ENCODE data around the gene USP22.

USP22 gene

GRCh38 chr17:20988001-20988636 is 54.7 kb downstream of the USP22 start:
- no peak for DNase-seq (ENCODE audit: low spot score)
- Histone ChIP-seq H3K14ac (ENCODE audit: low read length) (no peak overlapping the region), H3K4me2 (ENCODE audit: insufficient read depth, low read length, poor library complexity, severe bottlenecking) (no peak overlapping the region), H3K4ac (ENCODE audit: low read length) (no peak overlapping the region), H3K36me3 (replicated peaks in 1 of 2; ENCODE audit: control insufficient read depth in 2 of 2, insufficient read depth in 2 of 2, low read length in 2 of 2) (peaks cover 9 to 33% of the 10 kb centered on the region in 2 donors), H3K9ac (ENCODE audit: low read depth, low read length, poor library complexity) (no peak overlapping the region), H3K23ac (ENCODE audit: low read depth, low read length, poor library complexity) (no peak overlapping the region), H3K4me3 (ENCODE audit: low read length in 2 of 2) (no peak overlapping the region), H3K9me3 (replicated peaks in 1 of 2; ENCODE audit: control insufficient read depth in 2 of 2, insufficient read depth in 1 of 2, low read depth in 1 of 2, low read length in 2 of 2) (peaks cover 5 to 6% of the 10 kb centered on the region in 2 donors), H2BK15ac (ENCODE audit: low read length) (peak overlapping the region; percentile 38), H2BK120ac (ENCODE audit: low read depth, low read length) (no peak overlapping the region), H3K18ac (ENCODE audit: low read length) (peak overlapping the region; percentile 73), H3K79me1 (ENCODE audit: low read depth, low read length) (no peaks in the 10 kb centered on the region), H2AK5ac (ENCODE audit: low read depth, low read length) (no peak overlapping the region), H3K4me1 (ENCODE audit: control insufficient read depth in 2 of 2, insufficient read depth in 1 of 2, low read depth in 1 of 2, low read length in 2 of 2) (peaks cover 3 to 9% of the 10 kb centered on the region in 2 donors), H2BK12ac (ENCODE audit: low read length) (no peak overlapping the region), H2BK5ac (ENCODE audit: low read length) (no peak overlapping the region), H3K27ac (replicated peaks; ENCODE audit: low read length) (no peak overlapping the region), H2AFZ (ENCODE audit: low read length) (no peak overlapping the region), H3K27me3 (ENCODE audit: control insufficient read depth in 3 of 3, insufficient read depth in 3 of 3, low read depth in 1 of 3, low read length in 3 of 3) (no peaks in the 10 kb centered on the region), H4K91ac (ENCODE audit: low read depth, low read length, poor library complexity) (no peak overlapping the region), H4K8ac (ENCODE audit: low read depth, low read length) (no peak overlapping the region)
- no CpG with 5 or more reads among the region's 11 CpGs for WGBS, 2 donors (ENCODE audit: extremely low coverage in 2 of 2, insufficient read length in 2 of 2, insufficient replicate concordance in 1 of 2)

- WGBS, 2 donors (ENCODE audit: extremely low coverage in 2 of 2, insufficient read length in 2 of 2, insufficient replicate concordance in 1 of 2): no CpG with 5 or more reads among the region's 5 CpGs
- no peak overlapping the region for H3K4me3 ChIP-seq (ENCODE audit: low read length in 2 of 2)
- no peak overlapping the region for H2AK5ac ChIP-seq (ENCODE audit: low read depth, low read length)
Observed at GRCh38 chr17:20987511-20987910, 55.3 kb downstream of the USP22 start.

GRCh38 chr17:20986767-20987510 is 55.9 kb downstream of the USP22 start:
- no peaks in the 10 kb centered on the region for H3K79me1 ChIP-seq (ENCODE audit: low read depth, low read length)
- no peak overlapping the region for H2BK5ac ChIP-seq (ENCODE audit: low read length)
- H3K36me3 ChIP-seq (replicated peaks in 1 of 2; ENCODE audit: control insufficient read depth in 2 of 2, insufficient read depth in 2 of 2, low read length in 2 of 2): peaks cover 11 to 44% of the 10 kb centered on the region in 2 donors

More at GRCh38 chr17:20987511-20987910, 55.3 kb downstream of the USP22 start:
- H4K91ac ChIP-seq (ENCODE audit: low read depth, low read length, poor library complexity): no peak overlapping the region
- no peak overlapping the region for H2BK120ac ChIP-seq (ENCODE audit: low read depth, low read length)
- H4K8ac ChIP-seq (ENCODE audit: low read depth, low read length): no peak overlapping the region
- peaks cover under 1 to 5% of the 10 kb centered on the region in 2 donors for H3K4me1 ChIP-seq (ENCODE audit: control insufficient read depth in 2 of 2, insufficient read depth in 1 of 2, low read depth in 1 of 2, low read length in 2 of 2)
- H3K4me2 ChIP-seq (ENCODE audit: insufficient read depth, low read length, poor library complexity, severe bottlenecking): no peak overlapping the region
- peaks cover 9 to 39% of the 10 kb centered on the region in 2 donors for H3K36me3 ChIP-seq (replicated peaks in 1 of 2; ENCODE audit: control insufficient read depth in 2 of 2, insufficient read depth in 2 of 2, low read length in 2 of 2)
- no peaks in the 10 kb centered on the region for H3K27me3 ChIP-seq (ENCODE audit: control insufficient read depth in 3 of 3, insufficient read depth in 3 of 3, low read depth in 1 of 3, low read length in 3 of 3)
- H3K9ac ChIP-seq (ENCODE audit: low read depth, low read length, poor library complexity): no peak overlapping the region
- peak overlapping the region; percentile 5 for H3K14ac ChIP-seq (ENCODE audit: low read length)
- H2BK5ac ChIP-seq (ENCODE audit: low read length): no peak overlapping the region
- H2AFZ ChIP-seq (ENCODE audit: low read length): no peak overlapping the region
- peaks cover 6 to 9% of the 10 kb centered on the region in 2 donors for H3K9me3 ChIP-seq (replicated peaks in 1 of 2; ENCODE audit: control insufficient read depth in 2 of 2, insufficient read depth in 1 of 2, low read depth in 1 of 2, low read length in 2 of 2)
- no peak overlapping the region for H2BK12ac ChIP-seq (ENCODE audit: low read length)
- H2BK15ac ChIP-seq (ENCODE audit: low read length): no peak overlapping the region
- H3K23ac ChIP-seq (ENCODE audit: low read depth, low read length, poor library complexity): no peak overlapping the region
- H3K27ac ChIP-seq (replicated peaks; ENCODE audit: low read length): no peak overlapping the region
- no peak for DNase-seq (ENCODE audit: low spot score)
- H3K4ac ChIP-seq (ENCODE audit: low read length): no peak overlapping the region
- no peaks in the 10 kb centered on the region for H3K79me1 ChIP-seq (ENCODE audit: low read depth, low read length)
- H3K18ac ChIP-seq (ENCODE audit: low read length): peak overlapping the region; percentile 48

GRCh38 chr17:20983359-20983637 is 59.5 kb downstream of the USP22 start:
- no peak overlapping the region for H3K4me2 ChIP-seq (ENCODE audit: insufficient read depth, low read length, poor library complexity, severe bottlenecking)
- no peaks in the 10 kb centered on the region for H3K4me1 ChIP-seq (ENCODE audit: control insufficient read depth in 2 of 2, insufficient read depth in 1 of 2, low read depth in 1 of 2, low read length in 2 of 2)
- no peak overlapping the region for H3K18ac ChIP-seq (ENCODE audit: low read length)
- no peak overlapping the region for H2AFZ ChIP-seq (ENCODE audit: low read length)
- H2BK120ac ChIP-seq (ENCODE audit: low read depth, low read length): no peak overlapping the region
- H3K9me3 ChIP-seq (replicated peaks in 1 of 2; ENCODE audit: control insufficient read depth in 2 of 2, insufficient read depth in 1 of 2, low read depth in 1 of 2, low read length in 2 of 2): peaks cover 14 to 20% of the 10 kb centered on the region in 2 donors
- H3K9ac ChIP-seq (ENCODE audit: low read depth, low read length, poor library complexity): no peak overlapping the region
- no peak overlapping the region for H4K91ac ChIP-seq (ENCODE audit: low read depth, low read length, poor library complexity)
- no peak overlapping the region for H2AK5ac ChIP-seq (ENCODE audit: low read depth, low read length)
- no peak overlapping the region for H3K4me3 ChIP-seq (ENCODE audit: low read length in 2 of 2)
- peaks cover 23 to 73% of the 10 kb centered on the region in 2 donors for H3K36me3 ChIP-seq (replicated peaks in 1 of 2; ENCODE audit: control insufficient read depth in 2 of 2, insufficient read depth in 2 of 2, low read length in 2 of 2)
- no peak overlapping the region for H4K8ac ChIP-seq (ENCODE audit: low read depth, low read length)
- DNase-seq (ENCODE audit: low spot score): no peak
- no peak overlapping the region for H3K27ac ChIP-seq (replicated peaks; ENCODE audit: low read length)
- no peak overlapping the region for H2BK12ac ChIP-seq (ENCODE audit: low read length)
- H2BK5ac ChIP-seq (ENCODE audit: low read length): no peak overlapping the region
- H3K14ac ChIP-seq (ENCODE audit: low read length): no peak overlapping the region
- no peaks in the 10 kb centered on the region for H3K27me3 ChIP-seq (ENCODE audit: control insufficient read depth in 3 of 3, insufficient read depth in 3 of 3, low read depth in 1 of 3, low read length in 3 of 3)
- no peak overlapping the region for H3K4ac ChIP-seq (ENCODE audit: low read length)
- H3K23ac ChIP-seq (ENCODE audit: low read depth, low read length, poor library complexity): no peak overlapping the region
- no peaks in the 10 kb centered on the region for H3K79me1 ChIP-seq (ENCODE audit: low read depth, low read length)
- no peak overlapping the region for H2BK15ac ChIP-seq (ENCODE audit: low read length)
- no CpG with 5 or more reads among the region's 3 CpGs for WGBS, 2 donors (ENCODE audit: extremely low coverage in 2 of 2, insufficient read length in 2 of 2, insufficient replicate concordance in 1 of 2)

More at GRCh38 chr17:20986767-20987510, 55.9 kb downstream of the USP22 start:
- H3K18ac ChIP-seq (ENCODE audit: low read length): no peak overlapping the region
- WGBS, 2 donors (ENCODE audit: extremely low coverage in 2 of 2, insufficient read length in 2 of 2, insufficient replicate concordance in 1 of 2): no CpG with 5 or more reads among the region's 7 CpGs
- H2BK12ac ChIP-seq (ENCODE audit: low read length): no peak overlapping the region
- no peak overlapping the region for H3K4ac ChIP-seq (ENCODE audit: low read length)
- no peak for DNase-seq (ENCODE audit: low spot score)
- H4K8ac ChIP-seq (ENCODE audit: low read depth, low read length): no peak overlapping the region
- H3K27ac ChIP-seq (replicated peaks; ENCODE audit: low read length): no peak overlapping the region
- H3K14ac ChIP-seq (ENCODE audit: low read length): no peak overlapping the region
- no peak overlapping the region for H3K23ac ChIP-seq (ENCODE audit: low read depth, low read length, poor library complexity)
- H3K4me3 ChIP-seq (ENCODE audit: low read length in 2 of 2): no peak overlapping the region
- no peak overlapping the region for H2BK15ac ChIP-seq (ENCODE audit: low read length)
- H3K27me3 ChIP-seq (ENCODE audit: control insufficient read depth in 3 of 3, insufficient read depth in 3 of 3, low read depth in 1 of 3, low read length in 3 of 3): no peaks in the 10 kb centered on the region
- H2BK120ac ChIP-seq (ENCODE audit: low read depth, low read length): no peak overlapping the region
- peaks cover 8 to 15% of the 10 kb centered on the region in 2 donors for H3K9me3 ChIP-seq (replicated peaks in 1 of 2; ENCODE audit: control insufficient read depth in 2 of 2, insufficient read depth in 1 of 2, low read depth in 1 of 2, low read length in 2 of 2)
- H4K91ac ChIP-seq (ENCODE audit: low read depth, low read length, poor library complexity): no peak overlapping the region
- no peak overlapping the region for H2AFZ ChIP-seq (ENCODE audit: low read length)
- no peaks in the 10 kb centered on the region for H3K4me1 ChIP-seq (ENCODE audit: control insufficient read depth in 2 of 2, insufficient read depth in 1 of 2, low read depth in 1 of 2, low read length in 2 of 2)
- no peak overlapping the region for H3K4me2 ChIP-seq (ENCODE audit: insufficient read depth, low read length, poor library complexity, severe bottlenecking)
- no peak overlapping the region for H3K9ac ChIP-seq (ENCODE audit: low read depth, low read length, poor library complexity)
- no peak overlapping the region for H2AK5ac ChIP-seq (ENCODE audit: low read depth, low read length)

Measured in neuronal stem cell (in vitro differentiated cells).